Endothelial cell of umbilical vein (primary cell): ENCODE results near the gene DDX54. TPM values are rescaled to one million over a fixed set of nuclear protein-coding genes. Genes with fewer than 3 reads are reported as not detected.

Source experiments
- BruUV-seq: library from RNA; stranded (reverse); fragments of 400-500 nt; replicated peaks from 2 replicates; lab custom pipeline; 2021; lab: Mats Ljungman, UMichigan
- CTCF ChIA-PET: fragments of 300-600, 350-600 bp; sonication (Branson Sonifier 250); formaldehyde crosslinking; loops from one replicate; lab custom pipeline; 2021; ENCODE audit warnings: antibody characterized with exemption, inconsistent platforms; lab: Charles Lee
- POLR2A ChIA-PET: fragments of 300-600, 350-600 bp; sonication (Branson Sonifier 250); formaldehyde crosslinking; loops from one replicate; lab custom pipeline; 2021; ENCODE audit warnings: antibody characterized with exemption, inconsistent platforms; lab: Charles Lee
- DNase-seq: peaks from one replicate; pipeline ENCODE4 v3.0.0-alpha.2; 2011; ENCODE audit warnings: low read depth, low spot score
- FAIRE-seq: peaks from 2 replicates; lab custom pipeline; 2011; peaks lifted over from hg19 to GRCh38; lab: Jason Lieb, UNC
- H2AFZ ChIP-seq: 2 replicates; pipeline ENCODE4 v1.6.0; 2012; ENCODE audit warnings: low read depth, low read length, control low read depth, inconsistent platforms
- H3K27ac ChIP-seq: 2 replicates; pipeline ENCODE4 v1.5.1; 2011; ENCODE audit warnings: low read depth, mild to moderate bottlenecking, control low read depth, low read length, moderate library complexity; ENCODE audit not compliant: insufficient read depth
- H3K27me3 ChIP-seq, 2 experiments: 2 replicates each; pipeline versions ENCODE4 v1.6.0 to v1.6.1; 2011; ENCODE audit warnings: low read length in 2 of 2, mixed read lengths in 1 of 2; ENCODE audit not compliant: control insufficient read depth in 2 of 2, insufficient read depth in 2 of 2
- H3K36me3 ChIP-seq, 2 experiments: 2 replicates in 1 of 2; 3 replicates in 1 of 2; pipeline ENCODE4 v1.5.1; 2011; ENCODE audit warnings: low read length in 2 of 2, mild to moderate bottlenecking in 1 of 2, moderate library complexity in 1 of 2; ENCODE audit not compliant: control insufficient read depth in 2 of 2, insufficient read depth in 2 of 2; ENCODE audit errors: extremely low read depth in 1 of 2
- H3K4me1 ChIP-seq: 3 replicates; pipeline ENCODE4 v1.5.1; 2011; ENCODE audit warnings: mild to moderate bottlenecking, low read length; ENCODE audit not compliant: control insufficient read depth, insufficient read depth; ENCODE audit errors: extremely low read depth
- H3K4me2 ChIP-seq: 2 replicates; pipeline ENCODE4 v1.6.1; 2011; ENCODE audit warnings: low read length, control low read depth, mixed read lengths; ENCODE audit not compliant: insufficient read depth
- H3K4me3 ChIP-seq, 3 experiments: fragments of 200-600 bp in 1 of 3; sonication (generic), shearing (Covaris generic) in 1 of 3; replicated peaks in 1 of 3; 2 replicates each; pipeline ENCODE4 v1.5.1; 2011 to 2016; ENCODE audit warnings: control low read depth in 3 of 3, low read length in 3 of 3, mild to moderate bottlenecking in 2 of 3, inconsistent platforms in 1 of 3, low read depth in 1 of 3, moderate library complexity in 1 of 3; ENCODE audit not compliant: insufficient read depth in 1 of 3
- H3K79me2 ChIP-seq: 2 replicates; pipeline ENCODE4 v1.6.0; 2012; ENCODE audit warnings: low read length, inconsistent platforms; ENCODE audit not compliant: control insufficient read depth, insufficient read depth
- H3K9ac ChIP-seq: replicated peaks from 2 replicates; pipeline ENCODE3; 2011; ENCODE audit warnings: low read length, control low read depth; ENCODE audit not compliant: insufficient read depth; ENCODE audit errors: extremely low read depth
- H3K9me1 ChIP-seq: replicated peaks from 3 replicates; pipeline ENCODE4 v1.6.0; 2011; ENCODE audit warnings: mild to moderate bottlenecking, low read length; ENCODE audit not compliant: control insufficient read depth, insufficient read depth; ENCODE audit errors: extremely low read depth
- H3K9me3 ChIP-seq: replicated peaks from 2 replicates; pipeline ENCODE4 v1.5.1; 2012; ENCODE audit warnings: low read length, inconsistent platforms; ENCODE audit not compliant: control insufficient read depth, insufficient read depth
- H4K20me1 ChIP-seq: replicated peaks from 2 replicates; pipeline ENCODE3; 2011; ENCODE audit warnings: mild to moderate bottlenecking, low read length; ENCODE audit not compliant: control insufficient read depth, insufficient read depth; ENCODE audit errors: extremely low read depth
- CTCF ChIP-seq, 2 donors: IDR thresholded peaks; 1 replicate in 1 of 2; 2 replicates in 1 of 2; pipeline ENCODE4 v1.5.1; 2011; ENCODE audit warnings: low read length in 2 of 2, mild to moderate bottlenecking in 2 of 2, moderate library complexity in 2 of 2, control low read depth in 1 of 2, inconsistent platforms in 1 of 2, low read depth in 1 of 2; ENCODE audit not compliant: insufficient read depth in 1 of 2; ENCODE audit errors: extremely low read depth in 1 of 2
- EZH2 ChIP-seq: IDR thresholded peaks from 2 replicates; pipeline ENCODE4 v1.6.1; 2012; ENCODE audit warnings: borderline replicate concordance, low read depth, mild to moderate bottlenecking, moderate library complexity, low read length, inconsistent platforms; ENCODE audit not compliant: severe bottlenecking
- FOS ChIP-seq: IDR thresholded peaks from 2 replicates; pipeline ENCODE4 v1.6.1; 2011; ENCODE audit warnings: mild to moderate bottlenecking, low read length, moderate library complexity, borderline replicate concordance; ENCODE audit not compliant: insufficient read depth
- GATA2 ChIP-seq: IDR thresholded peaks from 2 replicates; pipeline ENCODE4 v1.7.0; 2011; ENCODE audit warnings: low read depth, mild to moderate bottlenecking, moderate library complexity, mixed read lengths, low read length; ENCODE audit not compliant: insufficient read length, insufficient read depth
- JUN ChIP-seq: IDR thresholded peaks from 2 replicates; pipeline ENCODE4 v1.6.1; 2011; ENCODE audit warnings: borderline replicate concordance, low read depth; ENCODE audit not compliant: insufficient read length, insufficient read depth
- MAX ChIP-seq: IDR thresholded peaks from 2 replicates; pipeline ENCODE4 v1.6.1; 2011; ENCODE audit not compliant: insufficient read depth, insufficient read length
- MYC ChIP-seq: IDR thresholded peaks from one replicate; pipeline ENCODE4 v1.6.1; 2011; ENCODE audit warnings: mild to moderate bottlenecking, low read depth, low read length
- POLR2A ChIP-seq: IDR thresholded peaks from 2 replicates; pipeline ENCODE4 v1.6.1; 2012; ENCODE audit warnings: low read depth, mild to moderate bottlenecking, control low read depth, low read length
- POLR2AphosphoS5 ChIP-seq: IDR thresholded peaks from 2 replicates; pipeline ENCODE4 v1.6.1; 2012; ENCODE audit warnings: low read depth, mild to moderate bottlenecking, control low read depth, low read length, moderate library complexity; ENCODE audit not compliant: insufficient read depth
- dilution Hi-C: fragments of 300-500 bp; cut with MboI; formaldehyde crosslinking; loops from one replicate; pipeline ENCODE4 v1.15.0; 2019; ENCODE audit warnings: low sequenced_read_pairs; ENCODE audit not compliant: extremely low pct_ligation_motif_present
- intact Hi-C: fragments of 100-400 bp; cut with micrococcal nuclease; formaldehyde crosslinking; loops from one replicate; pipeline ENCODE4 v1.10.0; 2022
- polyA plus RNA-seq, 4 experiments: library from polyadenylated mRNA; depleted of rRNA in 3 of 4; stranded (reverse) in 3 of 4; unstranded in 1 of 4; fragments of >200 nt; gene quantifications; 2 replicates each; pipeline versions ENCODE4 v1.2.1 to v1.2.3, GENCODE V29; 2011 to 2012; ENCODE audit warnings: missing spikeins in 1 of 4
- total RNA-seq: library from RNA; stranded (reverse); gene quantifications from 2 replicates; pipeline ENCODE4 v1.2.3, GENCODE V29; 2021

DDX54 gene
- total and polyA plus RNA-seq, 2 donors (not counting 3 experiments of a cell fraction or from before 2014, with no cell fraction given) = 54.1 to 90.0 TPM

- H3K27ac ChIP-seq = no peak overlapping the region
- no peaks in the 10 kb centered on the region for H3K4me1 ChIP-seq
- no peak for FAIRE-seq
- DNase-seq = no peak
- no peak overlapping the region for H2AFZ ChIP-seq
- no peaks in the 10 kb centered on the region for H3K79me2 ChIP-seq
- no peak overlapping the region for H3K4me2 ChIP-seq
- no TSS peak for BruUV-seq
- CTCF ChIA-PET = interaction anchor here (3.3 kb wide), 1 partner anchor 142 kb away, joined by 10 read pairs; no protein-coding TSS in a partner anchor
- no peak for TF ChIP-seq GATA2
- TF ChIP-seq CTCF (IDR thresholded peaks at IDR 0.05; ENCODE audit: extremely low read depth in 1 of 2, insufficient read depth in 1 of 2, low read depth in 1 of 2, low read length in 2 of 2) = no peak
- TF ChIP-seq POLR2AphosphoS5 = no peak
- TF ChIP-seq EZH2 = no peak
- TF ChIP-seq JUN = no peak
- TF ChIP-seq POLR2A = no peak
- TF ChIP-seq MAX = no peak
- no peak for TF ChIP-seq MYC
- TF ChIP-seq FOS = no peak
- no peaks in the 10 kb centered on the region for H3K36me3 ChIP-seq
- no peaks in the 10 kb centered on the region for H4K20me1 ChIP-seq
- no peaks in the 10 kb centered on the region for H3K9me1 ChIP-seq
- H3K27me3 ChIP-seq = no peaks in the 10 kb centered on the region
- no peak overlapping the region for H3K4me3 ChIP-seq
- dilution Hi-C loops (no loop called here), intact Hi-C loops (no loop called here)
- POLR2A ChIA-PET = interaction anchor here (0.7 kb wide), 1 partner anchor 280 kb away, joined by 6 read pairs; no protein-coding TSS in a partner anchor
- H3K9ac ChIP-seq = no peak overlapping the region
- H3K9me3 ChIP-seq = no peaks in the 10 kb centered on the region
Observed at GRCh38 chr12:113134071-113134470, 51.2 kb downstream of the DDX54 start.
